VCaP (cell line): ENCODE data around the gene CDIP1.

Experiments used
- H3K27ac ChIP-seq: fragments of 450-650 bp; 2 replicates; pipeline ENCODE4 v1.5.1; 2017
- CTCF ChIP-seq: fragments of 450-650 bp; conservative IDR thresholded peaks from 2 replicates; pipeline ENCODE4 v1.5.1; 2017; ENCODE audit warnings: mild to moderate bottlenecking, moderate library complexity

The CDIP1 gene

GRCh38 chr16:4539716-4540284 lies 1.2 kb upstream of the CDIP1 start:
- no peak for TF ChIP-seq CTCF
- no peak overlapping the region for H3K27ac ChIP-seq

- TF ChIP-seq CTCF, result no peak
- H3K27ac ChIP-seq, result no peak overlapping the region
Measured at GRCh38 chr16:4537376-4538343, 913 bp downstream of the CDIP1 start.

GRCh38 chr16:4536391-4537106 lies 2.0 kb downstream of the CDIP1 start:
- H3K27ac ChIP-seq, result no peak overlapping the region
- TF ChIP-seq CTCF, result no peak

GRCh38 chr16:4535627-4536108 lies 2.9 kb downstream of the CDIP1 start:
- no peak overlapping the region for H3K27ac ChIP-seq
- no peak for TF ChIP-seq CTCF

GRCh38 chr16:4534151-4534790 lies 4.3 kb downstream of the CDIP1 start:
- no peak overlapping the region for H3K27ac ChIP-seq
- no peak for TF ChIP-seq CTCF

GRCh38 chr16:4533490-4533889 lies 5.1 kb downstream of the CDIP1 start:
- no peak overlapping the region for H3K27ac ChIP-seq
- TF ChIP-seq CTCF, result no peak

- TF ChIP-seq CTCF, result no peak
- H3K27ac ChIP-seq, result no peak overlapping the region
Measured at GRCh38 chr16:4532238-4532637, 6.3 kb downstream of the CDIP1 start.
